GM10248 (cell line): Measurements from ENCODE around the gene PRKCH.

Experiments
- CTCF ChIA-PET: fragments of 300-600 bp; sonication (Branson Sonifier 250); formaldehyde crosslinking; extraction: SDS; loops from one replicate; lab custom pipeline; 2021; ENCODE audit warnings: antibody characterized with exemption; lab: Yijun Ruan, JAX
- POLR2A ChIA-PET: fragments of 350-650 bp; sonication (Branson Sonifier 250); formaldehyde crosslinking; extraction: SDS; loops from one replicate; lab custom pipeline; 2020; ENCODE audit warnings: antibody characterized with exemption; lab: Yijun Ruan, JAX
- DNase-seq: peaks from one replicate; pipeline ENCODE4 v3.0.0; 2012; ENCODE audit errors: extremely low spot score
- TF ChIP-seq, protein P1 (sequence below): IDR thresholded peaks from 2 replicates; pipeline ENCODE4 v1.5.1; 2012; ENCODE audit warnings: mild to moderate bottlenecking, low read depth; ENCODE audit errors: extremely low read depth, missing control alignments, control extremely low read depth

PRKCH gene

GRCh38 chr14:61491876-61492434 is 170.6 kb downstream of the PRKCH start:
- POLR2A ChIA-PET = no interaction called here
- CTCF ChIA-PET = interaction anchor here (0.9 to 4.1 kb wide), 9 partner anchors 8 to 345 kb away, joined by 3 to 24 read pairs (median 4); no protein-coding TSS in a partner anchor
- TF ChIP-seq, protein P1, sequence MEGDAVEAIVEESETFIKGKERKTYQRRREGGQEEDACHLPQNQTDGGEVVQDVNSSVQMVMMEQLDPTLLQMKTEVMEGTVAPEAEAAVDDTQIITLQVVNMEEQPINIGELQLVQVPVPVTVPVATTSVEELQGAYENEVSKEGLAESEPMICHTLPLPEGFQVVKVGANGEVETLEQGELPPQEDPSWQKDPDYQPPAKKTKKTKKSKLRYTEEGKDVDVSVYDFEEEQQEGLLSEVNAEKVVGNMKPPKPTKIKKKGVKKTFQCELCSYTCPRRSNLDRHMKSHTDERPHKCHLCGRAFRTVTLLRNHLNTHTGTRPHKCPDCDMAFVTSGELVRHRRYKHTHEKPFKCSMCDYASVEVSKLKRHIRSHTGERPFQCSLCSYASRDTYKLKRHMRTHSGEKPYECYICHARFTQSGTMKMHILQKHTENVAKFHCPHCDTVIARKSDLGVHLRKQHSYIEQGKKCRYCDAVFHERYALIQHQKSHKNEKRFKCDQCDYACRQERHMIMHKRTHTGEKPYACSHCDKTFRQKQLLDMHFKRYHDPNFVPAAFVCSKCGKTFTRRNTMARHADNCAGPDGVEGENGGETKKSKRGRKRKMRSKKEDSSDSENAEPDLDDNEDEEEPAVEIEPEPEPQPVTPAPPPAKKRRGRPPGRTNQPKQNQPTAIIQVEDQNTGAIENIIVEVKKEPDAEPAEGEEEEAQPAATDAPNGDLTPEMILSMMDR = no peak
- no peak for DNase-seq

GRCh38 chr14:61492474-61492873 is 171.1 kb downstream of the PRKCH start:
- CTCF ChIA-PET = interaction anchor here (1.0 to 4.1 kb wide), 5 partner anchors 10 to 345 kb away, joined by 3 to 24 read pairs (median 4); no protein-coding TSS in a partner anchor
- POLR2A ChIA-PET = no interaction called here
- no peak for DNase-seq
- TF ChIP-seq, protein P1 = no peak

DNA sequence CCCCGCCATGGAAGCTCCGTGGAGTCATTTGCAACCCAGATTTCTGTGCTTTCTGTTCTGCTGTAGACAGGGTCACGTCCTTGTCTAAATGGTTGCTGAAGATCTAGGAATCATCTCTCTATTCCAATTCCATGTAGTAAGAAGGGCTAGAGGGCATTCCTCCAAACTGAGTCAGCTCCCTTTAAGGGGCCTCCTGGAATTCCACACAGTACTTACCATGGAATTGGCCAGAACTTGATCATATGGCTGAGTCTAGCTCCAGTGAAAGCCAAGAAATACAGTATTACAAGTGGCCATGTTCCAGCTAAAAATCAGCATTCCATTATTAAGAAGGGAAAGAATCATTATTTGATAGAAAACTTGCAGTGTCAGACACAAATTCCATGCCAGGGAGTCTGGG is 171.9 kb downstream of the PRKCH start:
- TF ChIP-seq, protein P1 = no peak
- ChIA-PET POLR2A (interaction anchor here (0.5 kb wide), 1 partner anchor 8 kb away, joined by 9 read pairs; no protein-coding TSS in a partner anchor), CTCF (interaction anchor here (1.0 to 4.1 kb wide), 4 partner anchors 9 to 344 kb away, joined by 3 to 24 read pairs (median 7); no protein-coding TSS in a partner anchor)
- no peak for DNase-seq

GRCh38 chr14:61494018-61494417 is 172.6 kb downstream of the PRKCH start:
- ChIA-PET POLR2A (no interaction called here), CTCF (interaction anchor here (1.3 to 4.1 kb wide), 4 partner anchors 9 to 343 kb away, joined by 4 to 24 read pairs (median 8); no protein-coding TSS in a partner anchor)
- no peak for DNase-seq
- TF ChIP-seq, protein P1 = no peak

DNA sequence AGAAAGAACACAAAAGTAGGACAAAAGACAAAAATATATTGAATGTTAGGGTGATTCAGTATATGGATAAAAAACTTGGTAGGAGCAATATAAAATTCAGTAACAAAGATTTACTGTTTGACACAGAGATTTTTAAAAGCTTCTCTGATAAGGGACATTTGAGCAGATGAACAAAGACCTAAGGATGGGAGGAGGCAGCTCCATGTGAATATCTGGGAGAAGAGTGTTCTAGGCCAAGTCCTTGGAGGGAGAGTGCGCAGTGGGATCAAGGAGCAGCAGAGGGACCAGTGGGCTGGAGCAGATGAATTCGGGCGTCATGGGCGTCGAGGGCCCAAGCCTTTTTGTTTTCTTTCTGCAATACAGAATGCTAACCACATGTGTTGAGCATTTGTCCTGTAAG is 174.4 kb downstream of the PRKCH start:
- no peak for DNase-seq
- TF ChIP-seq, protein P1 = no peak
- ChIA-PET POLR2A (no interaction called here), CTCF (interaction anchor here (0.8 to 4.1 kb wide), 2 partner anchors 20 to 28 kb away, joined by 3 to 24 read pairs; no protein-coding TSS in a partner anchor)

- CTCF ChIA-PET = no interaction called here
- no peak for DNase-seq
- TF ChIP-seq, protein P1 = no peak
- POLR2A ChIA-PET = interaction anchor here (0.8 kb wide), 1 partner anchor 264 kb away, joined by 3 read pairs; the partner anchor contains the start of gene SNAPC1
These were observed 176.9 kb downstream of the PRKCH start for GRCh38 chr14:61498303-61498702.
